ENCODE results near the gene SAPCD2.
A peak's percentile ranks its signal among the peaks of the same experiment; 100 is the strongest.
"Not testable (repeated sequence)": the region's sequence is repeated elsewhere in the genome, so short reads cannot be mapped to it uniquely, and the experiment has no call there.

The SAPCD2 gene

DNA sequence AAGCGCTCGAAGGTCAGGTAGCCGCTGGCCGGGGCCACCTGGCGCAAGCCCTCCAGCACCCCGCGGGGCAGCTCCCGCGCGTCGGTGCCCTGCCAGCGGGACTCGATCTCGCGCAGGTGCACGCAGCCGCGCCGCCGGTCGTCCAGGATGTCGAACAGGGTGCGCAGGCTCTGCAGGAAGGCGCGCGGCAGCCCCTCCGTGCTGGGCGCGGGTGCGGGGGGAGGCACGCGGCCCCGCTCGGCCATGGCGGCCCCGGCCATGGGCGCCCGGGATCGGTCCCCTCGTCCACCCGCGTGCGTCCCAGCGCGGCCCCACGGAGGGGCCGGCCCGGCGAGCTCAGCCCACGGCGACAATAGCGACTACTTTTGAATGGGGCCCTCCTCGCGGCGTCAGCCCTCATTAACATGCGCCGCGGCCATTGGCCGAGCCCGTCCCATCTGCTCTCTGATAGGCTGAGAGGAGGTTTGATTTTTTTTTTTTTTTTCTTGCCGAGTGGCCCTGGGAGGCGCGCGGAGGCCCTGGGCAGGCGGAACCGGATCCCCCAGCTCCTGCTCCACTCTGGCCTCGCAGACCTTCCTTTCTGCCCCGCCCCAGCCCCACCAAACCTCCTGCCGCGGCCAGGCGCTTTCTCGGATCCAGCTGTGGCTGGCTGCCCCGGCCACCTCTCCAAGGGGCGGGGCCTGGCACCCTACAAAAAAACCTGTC lies at the start of gene SAPCD2:
Gene SAPCD2 (minus strand): TSS at position 357 of the 705 bp plus-strand sequence. CDS start 97 bp downstream, at position 260.
- DNase-seq, result peak; percentile 91

DNA sequence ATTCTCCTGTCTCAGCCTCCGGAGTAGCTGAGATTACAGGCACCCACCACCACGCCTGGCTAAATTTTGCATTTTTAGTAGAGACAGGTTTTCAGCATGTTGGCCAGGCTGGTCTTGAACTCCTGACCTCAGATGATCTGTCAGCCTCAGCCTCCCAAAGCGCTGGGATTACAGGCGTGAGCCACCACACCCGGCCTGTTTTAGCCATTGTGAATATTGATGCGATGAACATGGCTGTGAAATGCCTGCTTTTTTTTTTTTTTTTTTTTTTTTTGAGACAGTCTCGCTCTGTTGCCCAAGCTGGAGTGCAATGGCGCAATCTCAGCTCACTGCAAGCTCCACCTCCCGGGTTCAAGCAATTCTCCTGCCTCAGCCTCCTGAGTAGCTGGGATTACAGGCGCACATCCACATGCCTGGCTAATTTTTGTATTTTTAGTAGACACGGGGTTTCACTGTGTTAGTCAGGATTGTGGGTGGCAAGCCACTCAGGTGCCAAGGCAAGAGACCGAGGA lies 47.8 kb upstream of the SAPCD2 start:
- DNase-seq, result not testable (repeated sequence)

DNA sequence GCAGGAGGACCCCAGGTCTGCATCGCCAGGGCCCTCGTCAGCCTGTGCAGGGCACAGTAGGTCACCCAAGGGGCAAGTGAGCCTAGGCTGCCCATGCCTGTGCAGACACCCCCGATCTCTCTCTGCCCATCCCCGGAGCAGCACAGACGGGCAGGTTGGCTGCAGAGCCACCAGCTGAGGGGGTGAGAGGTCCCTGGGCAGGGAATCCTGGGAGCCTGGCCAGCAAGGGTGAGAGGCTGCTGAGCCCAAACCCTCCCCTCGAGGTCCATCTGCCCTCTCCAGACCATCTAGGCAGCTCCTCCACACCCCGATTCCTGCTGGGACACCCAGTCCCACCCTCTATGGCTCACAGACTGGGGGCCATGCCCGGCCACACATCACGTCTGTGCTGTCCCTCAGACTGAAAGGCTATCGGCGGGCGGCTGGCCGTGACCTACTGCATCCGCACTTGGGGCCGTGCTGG lies 46.9 kb upstream of the SAPCD2 start:
- DNase-seq, result no peak

GRCh38 chr9:137116728-137117127 lies 46.4 kb upstream of the SAPCD2 start:
- DNase-seq, result no peak

DNA sequence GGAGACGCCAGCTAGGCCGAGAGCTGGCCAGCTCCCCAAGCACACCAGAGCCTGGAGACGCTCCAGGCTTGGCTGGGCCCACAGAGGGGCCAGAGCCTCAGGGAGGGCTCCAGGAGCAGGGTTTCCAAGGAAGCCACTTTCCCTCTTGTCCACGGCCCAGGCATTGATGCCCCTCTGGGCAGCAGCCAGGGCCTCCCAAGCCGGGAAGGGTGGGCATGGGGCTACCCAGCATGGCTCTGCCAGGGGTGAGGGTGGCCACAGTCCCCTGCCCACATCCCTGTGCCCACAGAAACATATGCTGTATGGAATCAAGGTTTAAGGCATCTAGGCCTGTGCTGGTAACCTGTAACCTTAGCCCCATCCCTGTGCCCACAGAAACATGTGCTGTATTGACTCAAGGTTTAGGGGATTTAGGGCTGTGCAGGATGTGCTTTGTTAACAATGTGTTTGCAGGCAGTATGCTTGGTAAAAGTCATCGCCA lies 45.7 kb upstream of the SAPCD2 start:
- no peak for DNase-seq

DNA sequence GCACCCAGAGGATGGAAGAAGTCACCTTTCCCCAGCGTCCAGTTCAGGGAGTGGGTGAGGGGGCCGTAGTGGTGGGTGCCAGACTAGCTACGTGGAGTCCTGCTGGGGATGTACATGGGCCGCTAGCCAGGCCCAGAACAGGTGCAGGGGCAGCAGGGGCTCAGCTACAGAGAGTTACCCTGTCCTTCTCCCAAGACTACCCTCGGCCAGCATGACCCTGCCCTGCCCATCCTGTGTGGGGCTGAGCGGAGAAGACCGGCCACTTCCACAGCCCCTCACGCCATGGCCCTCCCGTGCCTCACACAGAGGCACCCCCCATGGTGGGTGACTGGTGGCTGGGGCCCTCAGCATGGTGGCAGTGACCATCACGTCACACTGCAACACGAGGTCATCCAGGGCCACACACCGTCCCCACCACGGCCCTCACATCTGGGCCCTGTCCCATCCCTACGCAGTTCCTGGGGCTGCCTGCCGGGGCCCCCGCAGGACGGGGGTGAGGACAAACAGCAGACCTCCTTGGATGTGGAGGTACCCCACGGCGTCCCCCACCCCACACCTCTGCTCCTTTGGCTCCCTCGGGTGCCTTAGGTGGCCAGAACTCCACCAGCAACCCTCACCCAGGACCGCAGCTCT lies 45.2 kb upstream of the SAPCD2 start:
- no peak for DNase-seq

- DNase-seq, result peak; percentile 85
These were observed 44.4 kb upstream of the SAPCD2 start, which contains the start of gene DPP7 for GRCh38 chr9:137114613-137115393. Gene DPP7 (minus strand): TSS chr9:137114733. CDS start chr9:137114713, 20 bp downstream.

GRCh38 chr9:137114220-137114612 lies 43.9 kb upstream of the SAPCD2 start:
- DNase-seq, result no peak

- peak; percentile 37 for DNase-seq
These were observed 43.2 kb upstream of the SAPCD2 start for GRCh38 chr9:137113385-137114159.

GRCh38 chr9:137112564-137113384 lies 42.4 kb upstream of the SAPCD2 start:
- DNase-seq, result no peak

DNA sequence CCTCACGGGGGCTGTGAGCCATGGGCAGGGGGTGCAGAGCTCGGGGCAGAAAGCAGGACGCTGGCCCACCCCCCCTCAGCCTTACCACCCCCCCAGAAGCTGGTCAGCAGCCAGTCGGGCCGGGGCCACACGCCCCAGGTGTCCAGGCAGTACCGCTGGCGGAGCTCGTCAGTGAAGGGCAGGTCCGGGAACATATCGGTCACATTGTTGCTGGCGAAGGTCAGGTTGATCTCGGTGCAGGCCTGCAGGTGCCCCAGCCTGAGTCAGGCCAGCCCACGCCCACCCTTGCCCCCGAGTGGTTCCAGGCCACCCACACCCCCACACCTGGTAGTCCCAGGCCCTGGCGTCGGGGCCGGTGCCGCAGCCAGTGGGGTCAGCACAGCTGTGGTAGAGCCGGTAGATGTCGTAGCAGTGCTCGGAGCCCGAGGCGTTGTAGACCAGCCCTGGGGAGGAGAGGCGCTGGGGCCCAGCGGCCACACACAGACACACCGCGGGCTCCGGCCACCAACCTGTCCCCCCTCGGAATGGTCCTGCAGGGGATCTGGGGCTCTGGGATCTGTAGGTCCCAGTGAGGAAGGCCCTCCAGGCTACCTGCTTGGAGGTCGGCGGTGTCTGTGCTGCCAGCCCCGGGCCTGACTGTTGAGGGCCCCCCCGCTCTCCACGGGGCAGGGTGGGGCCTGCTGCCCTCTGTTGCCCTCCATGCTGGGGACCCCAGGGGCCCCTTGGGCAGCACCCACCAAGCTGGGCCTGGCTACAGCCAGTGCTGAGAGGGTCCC lies 41.6 kb upstream of the SAPCD2 start:
- DNase-seq, result no peak

- DNase-seq, result no peak
These were observed 40.8 kb upstream of the SAPCD2 start for GRCh38 chr9:137110911-137111787.

DNA sequence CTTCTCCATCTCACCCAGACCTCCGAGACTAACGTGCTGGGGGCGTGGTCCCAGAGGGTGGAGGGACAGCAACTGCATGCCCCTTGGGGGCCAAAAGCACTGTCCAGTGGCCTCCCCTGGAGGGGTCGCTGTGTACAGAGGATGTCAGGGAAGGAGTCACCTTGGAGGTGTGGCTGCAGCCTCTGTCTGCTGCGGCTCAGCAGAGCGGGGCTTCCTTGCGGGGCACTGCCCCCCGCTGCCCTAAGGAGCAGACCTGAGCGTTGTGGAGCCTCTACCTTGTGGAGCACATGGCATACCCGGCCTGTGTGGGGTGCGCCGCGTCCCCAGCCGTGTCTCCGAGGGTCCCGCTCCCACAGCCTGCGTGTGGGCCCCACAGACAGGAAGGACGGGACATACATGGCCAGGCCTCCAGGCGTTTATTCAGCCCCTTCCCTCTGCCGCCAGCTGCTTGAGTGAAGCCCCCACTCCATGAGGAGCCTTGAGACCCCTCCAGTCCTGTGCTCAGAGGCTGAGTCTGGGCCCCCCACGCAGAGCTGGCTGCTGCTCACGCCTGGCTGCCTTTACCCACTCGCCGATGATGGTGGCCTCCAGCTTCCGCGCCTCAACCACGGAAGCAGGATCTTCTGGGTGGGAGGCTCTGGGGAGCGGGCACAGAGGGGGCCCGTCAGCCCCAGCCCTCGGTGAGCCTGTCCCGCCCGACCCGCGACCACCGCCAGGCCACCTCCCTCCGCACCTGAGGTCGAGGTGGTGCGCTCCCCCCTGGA lies 40.0 kb upstream of the SAPCD2 start:
- DNase-seq, result no peak

- DNase-seq, result no peak
These were observed 39.1 kb upstream of the SAPCD2 start for GRCh38 chr9:137109250-137110146.

- DNase-seq, result no peak
These were observed 38.4 kb upstream of the SAPCD2 start for GRCh38 chr9:137108608-137109249.

GRCh38 chr9:137107982-137108381 lies 37.6 kb upstream of the SAPCD2 start:
- DNase-seq, result no peak

DNA sequence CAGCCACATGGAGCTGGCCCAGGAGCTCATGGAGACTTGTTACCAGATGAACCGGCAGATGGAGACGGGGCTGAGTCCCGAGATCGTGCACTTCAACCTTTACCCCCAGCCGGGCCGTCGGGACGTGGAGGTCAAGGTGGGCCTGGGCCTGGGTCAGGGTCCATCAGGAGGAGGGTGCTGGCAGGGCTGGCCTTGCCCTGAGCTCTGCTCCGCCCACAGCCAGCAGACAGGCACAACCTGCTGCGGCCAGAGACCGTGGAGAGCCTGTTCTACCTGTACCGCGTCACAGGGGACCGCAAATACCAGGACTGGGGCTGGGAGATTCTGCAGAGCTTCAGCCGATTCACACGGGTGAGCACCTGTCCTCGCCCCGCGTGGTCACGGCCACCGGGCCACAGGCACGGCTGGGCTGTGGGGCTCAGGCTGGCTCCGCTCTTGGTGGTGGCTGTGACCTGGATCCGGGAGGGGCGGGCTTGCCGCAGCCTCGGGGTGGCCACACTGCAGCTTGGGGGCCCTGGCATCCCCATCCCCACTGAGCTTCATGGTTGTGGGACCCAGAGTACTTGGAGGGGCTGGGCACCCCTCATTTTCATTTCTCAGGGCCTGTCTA lies 37.1 kb upstream of the SAPCD2 start:
- DNase-seq, result no peak

Measured in activated CD4-positive, alpha-beta T cell treated with anti-CD3 and anti-CD28 coated beads, Interleukin-10, Interleukin-2, amounts not matched to agents 100 ng/mL and 50 ng/mL, durations not matched to agents 16 hours and 8 hours (primary cell).